ENCODE data around the gene MPHOSPH9. TPM values are rescaled to one million over a fixed set of nuclear protein-coding genes. Genes with fewer than 3 reads are reported as not detected.

Gene MPHOSPH9
- total RNA-seq, 1 experiment from 2014 or later = 44.9 TPM

GRCh38 chr12:123140676-123141614, 92.0 kb downstream of the MPHOSPH9 start:
- POLR2A ChIA-PET = no interaction called here

More at GRCh38 chr12:123140676-123141614, 92.0 kb downstream of the MPHOSPH9 start:
- H3K4me2 ChIP-seq (ENCODE audit: low read length) = peak overlapping the region; percentile 84
- ATAC-seq (no peak), DNase-seq (ENCODE audit: low read depth, low spot score) (no peak)
- no peak for TF ChIP-seq JUND (IDR thresholded peaks at IDR 0.05)
- TF ChIP-seq MAX (IDR thresholded peaks at IDR 0.05) = no peak
- TF ChIP-seq REST (IDR thresholded peaks at IDR 0.05; ENCODE audit: low read depth) = no peak
- no peak for TF ChIP-seq EZH2phosphoT487 (IDR thresholded peaks at IDR 0.05; ENCODE audit: borderline replicate concordance)
- no peak for TF ChIP-seq ZFX (IDR thresholded peaks at IDR 0.05)
- TF ChIP-seq ZNF274 (IDR thresholded peaks at IDR 0.05; ENCODE audit: low read depth, low read length) = no peak
- no peak for TF ChIP-seq CEBPB (IDR thresholded peaks at IDR 0.05; ENCODE audit: low read depth)
- TF ChIP-seq EZH2 (IDR thresholded peaks at IDR 0.05) = no peak
- peaks cover 50% of the 10 kb centered on the region for H3K79me2 ChIP-seq (ENCODE audit: insufficient read depth, low read length)
- no peaks in the 10 kb centered on the region for H3K9me3 ChIP-seq (ENCODE audit: control insufficient read depth in 1 of 2, insufficient read depth in 1 of 2, low read depth in 1 of 2, low read length in 2 of 2)
- peak overlapping the region; percentile 57 for H3K9ac ChIP-seq (ENCODE audit: low read length)
- peaks cover 49 to 60% of the 10 kb centered on the region in 2 experiments for H3K4me1 ChIP-seq (ENCODE audit: control insufficient read depth in 1 of 2, insufficient read depth in 2 of 2, low read length in 2 of 2)
- H2AFZ ChIP-seq (ENCODE audit: low read depth, low read length, poor library complexity, severe bottlenecking) = no peak overlapping the region
- no peaks in the 10 kb centered on the region for H3K27me3 ChIP-seq (ENCODE audit: insufficient read depth, low read length)
- no peaks in the 10 kb centered on the region for H4K20me1 ChIP-seq (ENCODE audit: insufficient read depth)
- RAD21 ChIA-PET (ENCODE audit: low non-redundant PET in 1 of 2, low total read pairs in 2 of 2, uncharacterized antibody in 2 of 2, unreplicated experiment in 2 of 2) = interaction anchor here (1.2 to 1.3 kb wide), 2 partner anchors 98 kb away, joined by 3 to 4 read pairs; no protein-coding TSS in a partner anchor
- no TSS peak for BruUV-seq (replicated peaks)
- H3K9me2 ChIP-seq (ENCODE audit: insufficient read depth) = no peaks in the 10 kb centered on the region
- peak overlapping the region; percentile 0 to 52 for H3K4me3 ChIP-seq (replicated peaks in 1 of 2; ENCODE audit: low read depth in 1 of 2, low read length in 2 of 2)
- peak overlapping the region; percentile 86 for H3K27ac ChIP-seq (ENCODE audit: low read depth, low read length)
- intact Hi-C loops (cut with micrococcal nuclease) = loop anchor here (10.0 kb wide), 1 partner anchor 166 kb away; the partner anchor contains the start of gene OGFOD2
- H3K36me3 ChIP-seq (ENCODE audit: control insufficient read depth in 1 of 2, insufficient read depth in 2 of 2, low read length in 2 of 2) = peaks cover 0 to 6% of the 10 kb centered on the region in 2 experiments; a peak in 1 of 4 replicates
- CTCF ChIA-PET = interaction anchor here (1.1 kb wide), 1 partner anchor 14 kb away, joined by 3 read pairs; no protein-coding TSS in a partner anchor

All from HCT116 (cell line).